Rectal smooth muscle tissue (tissue), 1 donor: Measurements from ENCODE around the gene SLC15A4.

Source experiments
- H3K27ac ChIP-seq: one replicate; pipeline ENCODE4 v1.7.0; 2013; ENCODE audit warnings: low read depth, low read length, inconsistent platforms
- H3K27me3 ChIP-seq: one replicate; pipeline ENCODE4 v1.7.0; 2013; ENCODE audit warnings: low read length; ENCODE audit not compliant: control insufficient read depth, insufficient read depth
- H3K36me3 ChIP-seq: one replicate; pipeline ENCODE4 v1.7.0; 2013; ENCODE audit warnings: low read length; ENCODE audit not compliant: control insufficient read depth, insufficient read depth
- H3K4me1 ChIP-seq: one replicate; pipeline ENCODE4 v1.7.0; 2013; ENCODE audit warnings: low read length; ENCODE audit not compliant: control insufficient read depth, insufficient read depth
- H3K4me3 ChIP-seq: one replicate; pipeline ENCODE4 v1.7.0; 2013; ENCODE audit warnings: low read length
- H3K9ac ChIP-seq: one replicate; pipeline ENCODE4 v1.7.0; 2013; ENCODE audit warnings: low read length

The SLC15A4 gene

DNA sequence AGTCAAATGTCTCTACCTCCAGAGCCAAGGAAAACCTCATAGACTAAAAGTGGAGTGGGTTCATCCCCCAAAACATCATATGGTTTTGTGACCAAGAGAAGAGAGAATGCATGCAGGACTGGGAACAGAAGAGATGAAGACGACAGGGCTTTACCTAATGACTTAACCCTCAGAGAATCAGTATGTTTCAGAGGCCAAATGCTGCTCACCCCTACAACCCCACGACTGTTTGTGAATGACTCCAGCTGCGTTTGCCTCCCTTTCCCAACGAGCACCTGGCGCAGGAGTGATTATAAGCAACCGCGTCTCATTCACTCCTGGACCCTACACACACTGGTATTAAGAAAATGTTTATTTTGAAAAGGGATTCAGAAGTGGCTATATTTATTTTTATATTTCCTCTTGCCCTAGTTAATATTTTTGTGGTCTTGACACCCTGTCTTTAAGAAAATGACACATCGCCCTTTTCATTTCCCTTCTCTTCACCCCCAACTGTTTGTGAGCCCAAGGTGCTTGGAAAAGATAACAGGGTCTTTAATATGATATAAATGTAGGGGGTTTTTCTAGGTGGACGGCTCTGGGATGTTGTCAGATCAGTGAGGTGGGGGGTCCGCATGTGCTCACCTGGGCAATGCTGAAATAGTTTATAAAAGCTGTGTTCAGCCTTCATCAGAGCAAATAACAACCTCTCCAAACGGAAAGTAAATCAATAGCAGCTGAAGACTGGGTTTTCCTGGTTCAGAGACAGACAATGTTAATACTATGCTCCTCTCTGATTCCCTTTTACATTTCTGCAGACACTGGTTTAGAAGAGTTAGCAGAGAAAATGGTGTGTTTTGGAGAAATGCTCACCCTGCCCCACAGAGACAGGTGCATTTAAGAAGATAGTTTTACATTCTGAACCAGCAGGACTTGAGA lies 77.7 kb downstream of the SLC15A4 start:
- Histone ChIP-seq H3K9ac (no peak overlapping the region), H3K27ac (no peak overlapping the region), H3K4me1 (no peaks in the 10 kb centered on the region), H3K27me3 (no peaks in the 10 kb centered on the region), H3K4me3 (no peak overlapping the region), H3K36me3 (no peaks in the 10 kb centered on the region)

- no peak overlapping the region for H3K27ac ChIP-seq
Observed at GRCh38 chr12:128743916-128744315, 79.8 kb downstream of the SLC15A4 start.

More at GRCh38 chr12:128743916-128744315, 79.8 kb downstream of the SLC15A4 start:
- no peaks in the 10 kb centered on the region for H3K36me3 ChIP-seq
- H3K4me1 ChIP-seq, result no peaks in the 10 kb centered on the region
- no peak overlapping the region for H3K9ac ChIP-seq
- no peaks in the 10 kb centered on the region for H3K27me3 ChIP-seq
- H3K4me3 ChIP-seq, result no peak overlapping the region
